Raji (cell line): ENCODE results near the gene BCAS3.

Experiments used
- POLR2A ChIP-seq: IDR thresholded peaks from 2 replicates; pipeline ENCODE4 v1.6.1; 2011; ENCODE audit warnings: low read depth, low read length, control low read depth; ENCODE audit not compliant: insufficient read depth

Gene BCAS3

GRCh38 chr17:61419496-61420046, 741.9 kb downstream of the BCAS3 start:
- no peak for TF ChIP-seq POLR2A

GRCh38 chr17:61420052-61420451, 742.4 kb downstream of the BCAS3 start:
- no peak for TF ChIP-seq POLR2A

DNA sequence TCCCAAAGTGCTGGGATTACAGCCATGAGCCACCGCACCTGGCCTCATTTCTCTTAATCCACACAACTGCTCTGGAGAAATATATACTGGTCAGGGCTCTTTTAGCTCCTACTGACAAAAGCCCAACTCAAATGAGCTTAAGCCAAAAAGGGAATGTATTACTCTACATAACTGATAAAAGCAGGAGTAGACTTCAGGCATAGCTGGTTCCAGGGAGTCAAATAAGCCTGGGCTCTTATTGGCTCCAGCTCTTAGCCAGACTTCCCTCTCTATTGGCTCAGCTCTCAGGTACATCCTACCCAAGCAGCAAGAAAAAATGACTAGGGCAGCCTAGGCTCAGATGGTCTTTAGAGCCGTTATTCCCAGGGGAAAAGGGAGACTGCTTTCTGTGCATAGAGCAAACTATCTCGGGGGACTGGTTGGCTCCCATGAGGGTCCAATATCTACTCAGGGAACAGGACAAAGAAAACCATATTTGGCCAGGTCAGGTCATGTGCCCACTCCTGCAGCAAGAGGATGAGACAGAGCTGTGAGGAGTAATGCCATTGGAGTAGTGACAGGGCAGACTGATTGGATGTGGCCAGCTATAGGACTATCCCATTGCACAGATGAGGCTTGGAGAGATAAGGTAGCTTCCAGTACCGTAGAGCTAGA, 743.2 kb downstream of the BCAS3 start:
- TF ChIP-seq POLR2A, result no peak

GRCh38 chr17:61421460-61421859, 743.8 kb downstream of the BCAS3 start:
- no peak for TF ChIP-seq POLR2A

DNA sequence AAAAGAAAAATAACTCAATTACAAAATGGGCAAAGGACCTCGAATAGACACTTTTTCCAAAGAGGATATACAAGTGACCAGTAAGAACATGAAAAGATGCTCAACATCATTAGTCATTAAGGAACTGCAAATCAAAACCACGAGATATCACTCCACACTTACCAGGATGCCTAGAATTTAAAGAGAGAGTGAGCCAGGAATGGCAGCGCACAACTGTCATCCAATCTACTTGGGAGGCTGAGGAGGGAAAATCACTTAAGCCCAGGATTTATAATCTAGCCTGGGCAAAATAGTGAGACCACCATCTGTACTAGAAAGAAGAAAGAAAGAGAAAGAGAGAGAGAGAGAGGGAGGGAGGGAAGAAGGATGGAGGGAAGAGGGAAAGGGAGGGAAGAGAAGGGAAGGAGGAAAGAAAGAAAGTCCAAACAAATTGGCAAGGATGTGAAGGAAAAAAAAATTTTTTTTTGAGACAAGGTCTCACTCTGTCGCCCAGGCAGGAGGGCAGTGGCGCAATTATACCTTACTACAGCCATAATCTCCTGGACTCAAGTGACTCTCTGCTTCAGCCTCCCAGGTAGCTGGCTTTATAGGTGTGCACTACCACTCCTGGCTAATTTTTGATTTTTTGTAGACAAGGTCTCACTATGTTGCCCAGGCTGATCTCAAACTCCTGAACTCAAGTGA, 744.6 kb downstream of the BCAS3 start:
- no peak for TF ChIP-seq POLR2A

DNA sequence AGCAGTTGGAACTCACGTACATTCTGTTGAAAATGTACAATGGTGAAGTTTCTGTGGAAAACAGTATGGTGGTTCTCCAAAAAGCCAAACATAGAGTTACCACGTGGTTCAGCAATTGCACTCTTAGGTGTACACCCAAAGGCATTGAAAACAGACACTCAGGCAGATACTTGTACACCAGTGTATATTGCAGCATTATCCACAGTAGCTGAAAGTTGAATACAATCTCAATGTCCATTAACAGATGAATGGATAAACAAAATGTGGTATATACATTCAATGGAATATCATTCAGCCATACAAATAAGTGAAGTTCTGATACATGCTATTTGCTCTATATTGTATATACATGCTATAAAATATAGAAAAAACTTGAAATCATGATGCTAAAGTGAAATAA, 745.2 kb downstream of the BCAS3 start:
- TF ChIP-seq POLR2A, result no peak

- no peak for TF ChIP-seq POLR2A
These were observed 746.5 kb downstream of the BCAS3 start for GRCh38 chr17:61423967-61424649.

GRCh38 chr17:61425682-61426481, 748.2 kb downstream of the BCAS3 start:
- no peak for TF ChIP-seq POLR2A

DNA sequence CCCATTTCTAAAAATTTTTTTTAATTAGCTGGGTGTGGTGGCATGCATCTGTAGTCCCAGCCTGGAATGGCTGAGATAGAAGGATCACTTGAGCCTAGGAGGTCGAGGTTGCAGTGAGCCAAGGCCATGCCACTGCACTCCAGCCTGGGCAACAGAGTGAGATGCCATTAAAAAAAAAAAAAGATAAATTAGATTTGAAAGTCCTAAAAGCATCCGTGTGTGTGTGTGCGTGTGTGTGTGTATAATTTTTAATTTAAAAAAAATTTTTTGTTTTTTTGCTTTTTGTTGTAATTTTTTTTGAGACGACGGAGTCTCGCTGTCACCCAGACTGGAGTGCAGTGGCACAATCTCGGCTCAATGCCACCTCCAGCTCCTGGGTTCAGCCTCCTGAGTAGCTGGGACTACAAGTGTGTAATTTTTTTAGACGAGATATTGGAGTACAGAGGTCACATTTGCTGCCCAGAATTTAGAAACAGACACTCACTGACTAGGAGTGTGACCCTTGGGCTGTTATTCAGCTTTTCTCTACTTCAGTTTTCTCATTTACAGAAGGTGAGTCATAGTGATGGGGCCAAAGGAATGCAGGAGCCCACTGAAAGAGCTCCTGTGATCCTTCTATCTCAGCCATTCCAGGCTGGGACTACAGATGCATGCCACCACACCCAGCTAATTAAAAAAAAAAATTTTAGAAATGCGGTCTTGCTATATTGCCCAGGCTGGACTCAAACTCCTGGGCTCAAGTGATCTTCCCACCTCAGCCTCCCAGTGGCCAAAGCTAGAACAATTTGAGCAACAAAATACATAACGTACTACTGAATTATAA, 749.0 kb downstream of the BCAS3 start:
- no peak for TF ChIP-seq POLR2A

DNA sequence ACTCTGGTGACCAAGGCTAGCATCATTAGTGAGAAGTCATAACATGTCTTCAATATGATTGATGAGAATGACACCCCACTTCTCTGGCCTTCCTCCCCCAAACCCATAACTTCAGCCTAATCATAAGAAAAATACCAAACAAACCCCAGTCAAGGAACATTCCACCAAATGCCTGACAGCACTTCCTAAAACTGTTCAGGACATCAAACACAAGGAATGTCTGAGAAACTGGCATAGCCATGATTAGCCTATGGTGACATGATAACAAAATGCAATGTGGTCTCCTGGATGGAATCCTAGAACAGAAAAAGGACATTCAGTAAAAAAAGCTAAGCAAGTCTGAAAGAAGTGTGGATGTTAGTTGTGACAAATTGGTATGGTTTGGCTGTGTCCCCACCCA, 749.9 kb downstream of the BCAS3 start:
- TF ChIP-seq POLR2A, result no peak

GRCh38 chr17:61429274-61429673, 751.6 kb downstream of the BCAS3 start:
- TF ChIP-seq POLR2A, result no peak

- TF ChIP-seq POLR2A, result no peak
These were observed 754.1 kb downstream of the BCAS3 start for GRCh38 chr17:61431594-61432311.

GRCh38 chr17:61436273-61436672, 758.6 kb downstream of the BCAS3 start:
- no peak for TF ChIP-seq POLR2A
